ENCODE data around the gene MEGF11.

MEGF11 gene

GRCh38 chr15:66033143-66033542 is 220.4 kb downstream of the MEGF11 start:
- H3K9ac ChIP-seq (ENCODE audit: low read length) = no peak overlapping the region
- H3K4me2 ChIP-seq (ENCODE audit: low read length) = no peak overlapping the region
- H3K9me2 ChIP-seq (ENCODE audit: low read depth, low read length) = no peaks in the 10 kb centered on the region
- peaks cover 8% of the 10 kb centered on the region; the same call in 1 of the 2 replicates for H3K9me3 ChIP-seq (ENCODE audit: low read length)
- H3K4me3 ChIP-seq (ENCODE audit: low read depth, low read length, poor library complexity, severe bottlenecking) = no peak overlapping the region
- no peak overlapping the region for H3K27ac ChIP-seq (ENCODE audit: low read depth, low read length, poor library complexity, severe bottlenecking)
- H2AFZ ChIP-seq (ENCODE audit: low read length) = no peak overlapping the region
- peaks cover 14% of the 10 kb centered on the region for H3K36me3 ChIP-seq (ENCODE audit: insufficient read depth, low read length)
- H4K20me1 ChIP-seq (ENCODE audit: insufficient read depth, low read length) = no peaks in the 10 kb centered on the region
- no peaks in the 10 kb centered on the region for H3K27me3 ChIP-seq (ENCODE audit: insufficient read depth, low read length)
- H3K79me2 ChIP-seq (ENCODE audit: insufficient read depth, low read length) = no peaks in the 10 kb centered on the region
- H3K4me1 ChIP-seq (ENCODE audit: insufficient read depth, low read length, severe bottlenecking) = peaks cover 2% of the 10 kb centered on the region
- TF ChIP-seq CTCF (IDR thresholded peaks at IDR 0.05; ENCODE audit: low read length) = no peak
- no peak for TF ChIP-seq EZH2 (IDR thresholded peaks at IDR 0.05; ENCODE audit: borderline replicate concordance, low read length)
- H3F3A ChIP-seq (ENCODE audit: insufficient read depth, low read length) = no peaks in the 10 kb centered on the region

GRCh38 chr15:66032006-66032405 is 221.5 kb downstream of the MEGF11 start:
- H3K36me3 ChIP-seq (ENCODE audit: insufficient read depth, low read length) = peaks cover 14% of the 10 kb centered on the region
- no peak for TF ChIP-seq CTCF (IDR thresholded peaks at IDR 0.05; ENCODE audit: low read length)
- TF ChIP-seq EZH2 (IDR thresholded peaks at IDR 0.05; ENCODE audit: borderline replicate concordance, low read length) = no peak
- H4K20me1 ChIP-seq (ENCODE audit: insufficient read depth, low read length) = no peaks in the 10 kb centered on the region
- no peaks in the 10 kb centered on the region for H3K79me2 ChIP-seq (ENCODE audit: insufficient read depth, low read length)
- H3K9me2 ChIP-seq (ENCODE audit: low read depth, low read length) = no peaks in the 10 kb centered on the region
- H2AFZ ChIP-seq (ENCODE audit: low read length) = no peak overlapping the region
- H3K4me3 ChIP-seq (ENCODE audit: low read depth, low read length, poor library complexity, severe bottlenecking) = no peak overlapping the region
- no peak overlapping the region for H3K27ac ChIP-seq (ENCODE audit: low read depth, low read length, poor library complexity, severe bottlenecking)
- H3F3A ChIP-seq (ENCODE audit: insufficient read depth, low read length) = no peaks in the 10 kb centered on the region
- H3K9ac ChIP-seq (ENCODE audit: low read length) = no peak overlapping the region
- no peak overlapping the region for H3K4me2 ChIP-seq (ENCODE audit: low read length)
- H3K4me1 ChIP-seq (ENCODE audit: insufficient read depth, low read length, severe bottlenecking) = peaks cover 8% of the 10 kb centered on the region
- no peaks in the 10 kb centered on the region for H3K27me3 ChIP-seq (ENCODE audit: insufficient read depth, low read length)
- H3K9me3 ChIP-seq (ENCODE audit: low read length) = peaks cover 8% of the 10 kb centered on the region; the same call in 1 of the 2 replicates

- Histone ChIP-seq H3K4me3 (ENCODE audit: low read depth, low read length, poor library complexity, severe bottlenecking) (no peak overlapping the region), H3K4me1 (ENCODE audit: insufficient read depth, low read length, severe bottlenecking) (peaks cover 13% of the 10 kb centered on the region), H3K27me3 (ENCODE audit: insufficient read depth, low read length) (no peaks in the 10 kb centered on the region), H3K79me2 (ENCODE audit: insufficient read depth, low read length) (no peaks in the 10 kb centered on the region), H3K9me3 (ENCODE audit: low read length) (peaks cover 8% of the 10 kb centered on the region; the same call in 1 of the 2 replicates), H4K20me1 (ENCODE audit: insufficient read depth, low read length) (no peaks in the 10 kb centered on the region), H3K9ac (ENCODE audit: low read length) (no peak overlapping the region), H2AFZ (ENCODE audit: low read length) (no peak overlapping the region), H3K9me2 (ENCODE audit: low read depth, low read length) (no peaks in the 10 kb centered on the region), H3F3A (ENCODE audit: insufficient read depth, low read length) (no peaks in the 10 kb centered on the region), H3K36me3 (ENCODE audit: insufficient read depth, low read length) (peaks cover 10% of the 10 kb centered on the region), H3K27ac (ENCODE audit: low read depth, low read length, poor library complexity, severe bottlenecking) (no peak overlapping the region), H3K4me2 (ENCODE audit: low read length) (no peak overlapping the region)
- TF ChIP-seq EZH2 (IDR thresholded peaks at IDR 0.05; ENCODE audit: borderline replicate concordance, low read length) (no peak), CTCF (IDR thresholded peaks at IDR 0.05; ENCODE audit: low read length) (no peak)
Measured at GRCh38 chr15:66030650-66031049, 222.9 kb downstream of the MEGF11 start.
